Bronchial epithelial cell (primary cell): ENCODE results near the gene MAPRE3. TPM values are rescaled to one million over a fixed set of nuclear protein-coding genes. Genes with fewer than 3 reads are reported as not detected.

ENCODE experiments used
- DNase-seq: peaks from one replicate; pipeline ENCODE4 v3.0.0-alpha.2; 2010; ENCODE audit warnings: low read depth
- FAIRE-seq: peaks from 2 replicates; lab custom pipeline; 2011; peaks lifted over from hg19 to GRCh38; lab: Jason Lieb, UNC
- H3K27me3 ChIP-seq: 2 replicates; pipeline ENCODE4 v1.5.1; 2011; ENCODE audit warnings: low read length; ENCODE audit not compliant: control insufficient read depth, insufficient read depth
- H3K36me3 ChIP-seq: 2 replicates; pipeline ENCODE4 v1.5.1; 2011; ENCODE audit warnings: low read length; ENCODE audit not compliant: control insufficient read depth, insufficient read depth
- H3K4me3 ChIP-seq: 2 replicates; pipeline ENCODE4 v1.5.1; 2011; ENCODE audit warnings: mild to moderate bottlenecking, low read depth, low read length, control low read depth
- CTCF ChIP-seq: IDR thresholded peaks from 2 replicates; pipeline ENCODE4 v1.5.1; 2011; ENCODE audit warnings: mild to moderate bottlenecking, moderate library complexity, low read length, control low read depth, inconsistent platforms; ENCODE audit not compliant: insufficient read depth, severe bottlenecking
- total RNA-seq: library from RNA; depleted of rRNA; stranded (reverse); fragments of >200 nt; gene quantifications from 2 replicates; pipeline ENCODE4 v1.2.1, GENCODE V29; 2014

MAPRE3 gene
- total RNA-seq, 1 donor from 2014 or later = 1.6 TPM

GRCh38 chr2:26946841-26947784 lies 23.3 kb upstream of the MAPRE3 start:
- peaks cover 7% of the 10 kb centered on the region for H3K27me3 ChIP-seq
- no peak for TF ChIP-seq CTCF
- no peaks in the 10 kb centered on the region for H3K36me3 ChIP-seq
- H3K4me3 ChIP-seq = no peak overlapping the region
- DNase-seq = no peak
- FAIRE-seq = no peak

- DNase-seq = no peak
- no peak overlapping the region for H3K4me3 ChIP-seq
- peaks cover 3% of the 10 kb centered on the region for H3K27me3 ChIP-seq
- H3K36me3 ChIP-seq = no peaks in the 10 kb centered on the region
- TF ChIP-seq CTCF = no peak
- no peak for FAIRE-seq
Measured at GRCh38 chr2:26948800-26949199, 21.6 kb upstream of the MAPRE3 start.

- DNase-seq (no peak), FAIRE-seq (no peak)
- H3K27me3 ChIP-seq = peaks cover 3% of the 10 kb centered on the region
- no peaks in the 10 kb centered on the region for H3K36me3 ChIP-seq
- no peak for TF ChIP-seq CTCF
- no peak overlapping the region for H3K4me3 ChIP-seq
Measured at GRCh38 chr2:26950246-26950645, 20.2 kb upstream of the MAPRE3 start.

GRCh38 chr2:26951236-26951635 lies 19.2 kb upstream of the MAPRE3 start:
- FAIRE-seq = no peak
- H3K27me3 ChIP-seq = peaks cover 1% of the 10 kb centered on the region
- TF ChIP-seq CTCF = no peak

GRCh38 chr2:26952374-26952773 lies 18.1 kb upstream of the MAPRE3 start:
- Histone ChIP-seq H3K36me3 (no peaks in the 10 kb centered on the region), H3K4me3 (no peak overlapping the region), H3K27me3 (peaks cover 1% of the 10 kb centered on the region)
- FAIRE-seq (no peak), DNase-seq (no peak)
- no peak for TF ChIP-seq CTCF

More at GRCh38 chr2:26951236-26951635, 19.2 kb upstream of the MAPRE3 start:
- DNase-seq = no peak
- Histone ChIP-seq H3K4me3 (no peak overlapping the region), H3K36me3 (no peaks in the 10 kb centered on the region)
